Lung (tissue), 12 donors: ENCODE data around the gene GPR55. TPM values are rescaled to one million over a fixed set of nuclear protein-coding genes. Genes with fewer than 3 reads are reported as not detected.

Experiments used
- ATAC-seq: fragments of 200-7000 bp; cut with Tn5 transposase; one replicate; pipeline ENCODE4 v1.9.1; 2020; ENCODE audit warnings: moderate number of reproducible peaks; ENCODE audit not compliant: insufficient read depth, low FRiP score
- DNase-seq, 3 donors: peaks; one replicate each; pipeline ENCODE4 v3.0.0-alpha.2; 2013 to 2017
- H3K27ac ChIP-seq, 2 donors: one replicate each; pipeline ENCODE4 v1.5.1; 2013; ENCODE audit warnings: mild to moderate bottlenecking in 2 of 2, moderate library complexity in 2 of 2, control low read depth in 1 of 2, inconsistent platforms in 1 of 2, low read depth in 1 of 2, low read length in 1 of 2
- H3K27me3 ChIP-seq, 3 donors: one replicate each; pipeline ENCODE4 v1.5.1; 2013; ENCODE audit warnings: low read length in 2 of 3; ENCODE audit not compliant: control insufficient read depth in 3 of 3, insufficient read depth in 3 of 3
- H3K36me3 ChIP-seq, 4 donors: one replicate each; pipeline ENCODE4 v1.5.1; 2013; ENCODE audit warnings: low read length in 4 of 4, mild to moderate bottlenecking in 1 of 4, moderate library complexity in 1 of 4; ENCODE audit not compliant: control insufficient read depth in 4 of 4, insufficient read depth in 4 of 4
- H3K4me1 ChIP-seq, 5 donors: one replicate each; pipeline ENCODE4 v1.5.1; 2013; ENCODE audit warnings: low read length in 5 of 5, mild to moderate bottlenecking in 2 of 5, moderate library complexity in 1 of 5; ENCODE audit not compliant: control insufficient read depth in 5 of 5, insufficient read depth in 5 of 5
- H3K4me3 ChIP-seq: one replicate; pipeline ENCODE4 v1.5.1; 2013; ENCODE audit warnings: mild to moderate bottlenecking, control low read depth, moderate library complexity
- H3K9ac ChIP-seq, 2 donors: one replicate each; pipeline ENCODE4 v1.5.1; 2013; ENCODE audit warnings: low read length in 2 of 2, control low read depth in 1 of 2; ENCODE audit not compliant: insufficient read depth in 1 of 2
- H3K9me3 ChIP-seq, 4 donors: one replicate each; pipeline ENCODE4 v1.5.1; 2013; ENCODE audit warnings: low read length in 3 of 4, mild to moderate bottlenecking in 1 of 4, moderate library complexity in 1 of 4; ENCODE audit not compliant: control insufficient read depth in 4 of 4, insufficient read depth in 3 of 4
- CTCF ChIP-seq: IDR thresholded peaks from 2 replicates; pipeline ENCODE4 v1.5.1; 2012; ENCODE audit warnings: mild to moderate bottlenecking; ENCODE audit errors: control extremely low read depth, extremely low read depth
- WGBS, 2 donors: extraction: QIAGEN DNeasy Blood & Tissue Kit; methylation state at CpG; one replicate each; pipeline ENCODE4 v1.1.7; 2013; 5-methylcytosine and 5-hydroxymethylcytosine counted together
- polyA plus RNA-seq, 2 donors: library from polyadenylated mRNA; stranded (reverse); fragments of 200-250 nt; gene quantifications; one replicate each; pipeline ENCODE4 v1.2.1, GENCODE V29; 2013
- total RNA-seq, 2 donors: library from RNA; depleted of rRNA in 1 of 2; stranded (reverse); fragments of >200 nt in 1 of 2; gene quantifications; one replicate each; pipeline ENCODE4 v1.2.1, GENCODE V29; 2014 to 2021
- donor health status: control.
- donor health status: control.
- donor health status: Bipolar disorder and iron deficiency.
- donor health status: healthy.
- donor health status: DM: yes; HTN: yes; CAD: no.

Gene GPR55
- total and polyA plus RNA-seq, 4 donors: 0.18 to 0.58 (median 0.29) TPM

- no peak for ATAC-seq
- DNase-seq: no peak
- no peaks in the 10 kb centered on the region for H3K4me1 ChIP-seq
Measured at GRCh38 chr2:230924092-230924469, 961 bp downstream of the GPR55 start.

GRCh38 chr2:230922951-230923717 is 1.9 kb downstream of the GPR55 start:
- no peak for TF ChIP-seq CTCF
- no peaks in the 10 kb centered on the region for H3K4me1 ChIP-seq

More at GRCh38 chr2:230924092-230924469, 961 bp downstream of the GPR55 start:
- Histone ChIP-seq H3K9ac (no peak overlapping the region), H3K27me3 (peaks cover 0 to 3% (median 0%) of the 10 kb centered on the region in 3 donors), H3K9me3 (no peaks in the 10 kb centered on the region), H3K27ac (no peak overlapping the region), H3K36me3 (no peaks in the 10 kb centered on the region), H3K4me3 (no peak overlapping the region)
- 79 to 94% methylated on average over 6 of the region's 6 CpGs for WGBS, 2 donors
- TF ChIP-seq CTCF: no peak

GRCh38 chr2:230921806-230922595 is 3.0 kb downstream of the GPR55 start:
- H3K9me3 ChIP-seq: no peaks in the 10 kb centered on the region
- DNase-seq (no peak), ATAC-seq (no peak)
- TF ChIP-seq CTCF: no peak
- H3K9ac ChIP-seq: no peak overlapping the region
- no peaks in the 10 kb centered on the region for H3K36me3 ChIP-seq
- no peak overlapping the region for H3K4me3 ChIP-seq
- H3K27me3 ChIP-seq: peaks cover 0 to 3% (median 0%) of the 10 kb centered on the region in 3 donors
- WGBS, 2 donors: 73 to 80% methylated on average over 11 of the region's 11 CpGs
- no peak overlapping the region for H3K27ac ChIP-seq
- H3K4me1 ChIP-seq: no peaks in the 10 kb centered on the region

More at GRCh38 chr2:230922951-230923717, 1.9 kb downstream of the GPR55 start:
- Histone ChIP-seq H3K36me3 (no peaks in the 10 kb centered on the region), H3K9me3 (no peaks in the 10 kb centered on the region), H3K9ac (no peak overlapping the region), H3K4me3 (no peak overlapping the region), H3K27me3 (peaks cover 0 to 3% (median 0%) of the 10 kb centered on the region in 3 donors), H3K27ac (no peak overlapping the region)
- DNase-seq (no peak), ATAC-seq (no peak)
- WGBS, 2 donors: 91 to 95% methylated on average over 16 of the region's 16 CpGs
